ENCODE data around the gene LY6G5C. TPM values are rescaled to one million over a fixed set of nuclear protein-coding genes. Genes with fewer than 3 reads are reported as not detected.
A peak's percentile ranks its signal among the peaks of the same experiment; 100 is the strongest.

LY6G5C gene
- polyA plus RNA-seq, 1 donor (not counting 4 experiments of a cell fraction or from before 2014, with no cell fraction given), result 0.58 TPM

DNA sequence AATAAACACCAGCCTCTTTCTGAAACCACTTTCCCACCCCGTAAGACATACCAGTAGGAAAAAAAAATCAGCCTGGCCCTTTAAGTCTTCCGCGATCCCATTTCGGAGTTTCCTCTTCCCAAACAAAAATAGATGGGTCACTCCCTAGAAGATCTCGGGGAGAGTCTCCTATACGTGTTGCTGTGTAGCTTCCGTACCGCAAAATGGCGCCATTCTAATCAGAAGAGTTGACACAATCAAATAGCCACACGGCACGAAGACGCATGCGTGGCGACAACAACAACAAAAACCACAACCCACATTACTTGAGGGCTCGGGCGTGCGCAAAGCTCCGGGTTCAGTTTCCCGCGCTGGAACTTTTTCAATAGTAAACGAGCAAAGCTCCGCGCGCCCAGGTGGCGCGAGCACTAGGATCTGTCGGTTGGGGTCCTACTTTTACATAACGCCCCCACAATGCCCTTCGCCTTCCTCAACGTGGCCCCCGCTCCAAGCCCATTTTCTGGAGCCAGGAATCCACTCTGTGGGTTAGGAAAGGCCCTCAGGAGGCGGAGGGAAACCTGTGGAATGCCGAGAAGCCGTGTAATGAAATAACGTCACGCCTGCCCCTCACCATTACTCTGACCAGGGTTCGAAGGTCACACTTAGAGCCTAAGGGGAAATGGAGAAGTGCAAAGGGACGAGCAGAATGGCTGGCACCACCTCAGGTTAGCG, 15.9 kb downstream of the LY6G5C start, which contains the start of gene GPANK1:
GPANK1 (minus strand) TSS at position 208 of the 711 bp plus-strand sequence. CDS start 519 bp downstream, outside the sequence.
- TF ChIP-seq, protein P1, sequence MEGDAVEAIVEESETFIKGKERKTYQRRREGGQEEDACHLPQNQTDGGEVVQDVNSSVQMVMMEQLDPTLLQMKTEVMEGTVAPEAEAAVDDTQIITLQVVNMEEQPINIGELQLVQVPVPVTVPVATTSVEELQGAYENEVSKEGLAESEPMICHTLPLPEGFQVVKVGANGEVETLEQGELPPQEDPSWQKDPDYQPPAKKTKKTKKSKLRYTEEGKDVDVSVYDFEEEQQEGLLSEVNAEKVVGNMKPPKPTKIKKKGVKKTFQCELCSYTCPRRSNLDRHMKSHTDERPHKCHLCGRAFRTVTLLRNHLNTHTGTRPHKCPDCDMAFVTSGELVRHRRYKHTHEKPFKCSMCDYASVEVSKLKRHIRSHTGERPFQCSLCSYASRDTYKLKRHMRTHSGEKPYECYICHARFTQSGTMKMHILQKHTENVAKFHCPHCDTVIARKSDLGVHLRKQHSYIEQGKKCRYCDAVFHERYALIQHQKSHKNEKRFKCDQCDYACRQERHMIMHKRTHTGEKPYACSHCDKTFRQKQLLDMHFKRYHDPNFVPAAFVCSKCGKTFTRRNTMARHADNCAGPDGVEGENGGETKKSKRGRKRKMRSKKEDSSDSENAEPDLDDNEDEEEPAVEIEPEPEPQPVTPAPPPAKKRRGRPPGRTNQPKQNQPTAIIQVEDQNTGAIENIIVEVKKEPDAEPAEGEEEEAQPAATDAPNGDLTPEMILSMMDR (optimal IDR thresholded peaks at IDR 0.05 in 1 of 3, IDR thresholded peaks at IDR 0.05 in 1 of 3, conservative IDR thresholded peaks at IDR 0.05 in 1 of 3; ENCODE audit: extremely low read depth in 1 of 3, insufficient read depth in 2 of 3, low read length in 3 of 3), result no peak
- no peak for TF ChIP-seq EZH2 (IDR thresholded peaks at IDR 0.05; ENCODE audit: low read length)
- no peaks in the 10 kb centered on the region for H4K20me1 ChIP-seq (ENCODE audit: control insufficient read depth, extremely low read depth, insufficient read depth, low read length)
- no peaks in the 10 kb centered on the region for H3K9me1 ChIP-seq (ENCODE audit: control insufficient read depth, extremely low read depth, insufficient read depth, low read length)
- peak within 1 kb of the TSS; percentile 86 for H2AFZ ChIP-seq (ENCODE audit: control insufficient read depth, low read length)
- H3K79me2 ChIP-seq (ENCODE audit: control insufficient read depth, insufficient read depth, low read length), result peaks cover 41% of the 10 kb centered on the region
- peak within 1 kb of the TSS; percentile 94 for H3K9ac ChIP-seq (ENCODE audit: control insufficient read depth, extremely low read depth, insufficient read depth, low read length)
- DNase-seq (ENCODE audit: low read depth, low spot score) (peak; percentile 66), FAIRE-seq (peak; percentile 76)
- peaks cover 21 to 33% of the 10 kb centered on the region in 2 experiments for H3K36me3 ChIP-seq (ENCODE audit: control insufficient read depth in 2 of 2, extremely low read depth in 1 of 2, insufficient read depth in 2 of 2, low read length in 2 of 2)
- H3K4me1 ChIP-seq (ENCODE audit: control insufficient read depth, extremely low read depth, insufficient read depth, low read length), result peaks cover 30% of the 10 kb centered on the region
- dilution Hi-C loops (cut with MboI; ENCODE audit: extremely low pct_ligation_motif_present, low sequenced_read_pairs), result no loop called here
- H3K4me2 ChIP-seq (ENCODE audit: control insufficient read depth, extremely low read depth, insufficient read depth, low read depth, low read length), result peak within 1 kb of the TSS; percentile 71
- peak within 1 kb of the TSS; percentile 96 for H3K27ac ChIP-seq (ENCODE audit: control insufficient read depth, insufficient read depth, low read length)
- H3K27me3 ChIP-seq (ENCODE audit: control insufficient read depth, extremely low read depth, insufficient read depth, low read length), result no peaks in the 10 kb centered on the region
- peak within 1 kb of the TSS; percentile 93 to 95 (median 94) for H3K4me3 ChIP-seq (ENCODE audit: control insufficient read depth in 2 of 3, extremely low read depth in 1 of 3, insufficient read depth in 2 of 3, low read depth in 1 of 3, low read length in 3 of 3)
- no peaks in the 10 kb centered on the region for H3K9me3 ChIP-seq (ENCODE audit: control insufficient read depth, low read depth, low read length)

DNA sequence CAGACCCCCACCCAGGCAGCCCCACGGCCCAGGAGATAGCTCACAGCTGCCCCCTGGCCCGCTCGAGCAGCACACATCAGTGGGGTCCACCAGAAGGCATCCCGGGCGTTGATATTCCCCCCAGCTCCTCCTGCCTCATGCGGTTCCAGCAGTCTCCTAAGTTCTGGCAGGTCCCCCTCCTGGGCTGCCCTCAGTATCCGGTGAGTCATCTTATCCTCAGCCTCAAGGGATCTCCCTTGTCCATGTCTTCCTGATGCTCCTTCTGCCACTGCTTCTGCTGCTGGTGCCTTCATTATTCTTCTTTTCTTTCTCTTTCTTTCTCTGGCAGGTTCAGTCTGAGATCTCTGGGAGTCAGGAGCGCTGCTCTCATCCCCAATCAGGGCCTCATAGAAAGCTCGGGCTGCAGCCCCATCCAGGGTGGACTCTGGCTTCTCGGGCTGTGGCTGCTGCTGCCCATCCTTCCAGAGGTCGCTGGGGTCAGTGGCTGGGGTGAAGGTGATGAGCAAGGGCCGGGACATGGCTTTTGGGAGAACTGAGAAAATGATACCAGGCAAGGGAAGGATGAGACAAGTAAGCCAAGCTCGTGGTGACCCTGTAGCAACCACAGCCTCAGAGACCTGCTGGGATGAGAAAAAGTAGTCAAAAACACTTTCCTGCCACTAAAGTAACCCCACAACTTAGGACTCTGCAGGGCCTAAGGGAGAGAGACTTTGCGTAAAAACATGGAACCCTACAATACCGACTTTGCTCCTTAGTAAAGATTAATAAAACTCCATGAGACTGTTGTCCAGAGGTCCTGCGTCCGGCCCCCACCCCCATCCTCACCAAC, 16.7 kb downstream of the LY6G5C start:
- Histone ChIP-seq H3K36me3 (ENCODE audit: control insufficient read depth in 2 of 2, extremely low read depth in 1 of 2, insufficient read depth in 2 of 2, low read length in 2 of 2) (peaks cover 15 to 26% of the 10 kb centered on the region in 2 experiments), H2AFZ (ENCODE audit: control insufficient read depth, low read length) (peak overlapping the region; percentile 67), H3K4me2 (ENCODE audit: control insufficient read depth, extremely low read depth, insufficient read depth, low read depth, low read length) (peak overlapping the region; percentile 71), H3K9me3 (ENCODE audit: control insufficient read depth, low read depth, low read length) (no peaks in the 10 kb centered on the region), H3K9me1 (ENCODE audit: control insufficient read depth, extremely low read depth, insufficient read depth, low read length) (no peaks in the 10 kb centered on the region), H3K79me2 (ENCODE audit: control insufficient read depth, insufficient read depth, low read length) (peaks cover 43% of the 10 kb centered on the region), H3K4me3 (ENCODE audit: control insufficient read depth in 2 of 3, extremely low read depth in 1 of 3, insufficient read depth in 2 of 3, low read depth in 1 of 3, low read length in 3 of 3) (peak overlapping the region; percentile 93 to 95 (median 94)), H3K27me3 (ENCODE audit: control insufficient read depth, extremely low read depth, insufficient read depth, low read length) (no peaks in the 10 kb centered on the region), H3K27ac (ENCODE audit: control insufficient read depth, insufficient read depth, low read length) (peak overlapping the region; percentile 96), H4K20me1 (ENCODE audit: control insufficient read depth, extremely low read depth, insufficient read depth, low read length) (no peaks in the 10 kb centered on the region), H3K4me1 (ENCODE audit: control insufficient read depth, extremely low read depth, insufficient read depth, low read length) (peaks cover 37% of the 10 kb centered on the region), H3K9ac (ENCODE audit: control insufficient read depth, extremely low read depth, insufficient read depth, low read length) (peak overlapping the region; percentile 94)
- dilution Hi-C loops (cut with MboI; ENCODE audit: extremely low pct_ligation_motif_present, low sequenced_read_pairs), result no loop called here
- DNase-seq (ENCODE audit: low read depth, low spot score) (no peak), FAIRE-seq (no peak)
- TF ChIP-seq EZH2 (IDR thresholded peaks at IDR 0.05; ENCODE audit: low read length), result no peak
- TF ChIP-seq, protein P1 (optimal IDR thresholded peaks at IDR 0.05 in 1 of 3, IDR thresholded peaks at IDR 0.05 in 1 of 3, conservative IDR thresholded peaks at IDR 0.05 in 1 of 3; ENCODE audit: extremely low read depth in 1 of 3, insufficient read depth in 2 of 3, low read length in 3 of 3), result no peak

Data from keratinocyte (primary cell).